ENCODE measurements around the gene ENAH. TPM values are rescaled to one million over a fixed set of nuclear protein-coding genes. Genes with fewer than 3 reads are reported as not detected.

ENAH gene
- polyA plus RNA-seq, 1 of the 3 experiments (the other 2 are of a cell fraction) = 48.9 TPM

- Histone ChIP-seq H3K4me3 (ENCODE audit: low read depth in 2 of 2, low read length in 1 of 2) (no peak overlapping the region), H3K4me1 (ENCODE audit: control insufficient read depth in 1 of 2, insufficient read depth in 2 of 2, low read depth in 1 of 2, low read length in 1 of 2) (peaks cover 15 to 30% of the 10 kb centered on the region in 2 experiments; a peak in 2 of 4 replicates), H3K36me3 (replicated peaks in 1 of 2; ENCODE audit: control insufficient read depth in 1 of 2, insufficient read depth in 2 of 2, low read length in 1 of 2) (peaks cover 70 to 72% of the 10 kb centered on the region in 2 experiments), H3K27ac (ENCODE audit: low read depth in 2 of 2, low read length in 1 of 2) (no peak overlapping the region), H3K27me3 (ENCODE audit: insufficient read depth) (no peaks in the 10 kb centered on the region), H2AFZ (ENCODE audit: low read depth) (no peak overlapping the region), H3K9ac (no peak overlapping the region), H3K79me2 (ENCODE audit: insufficient read depth) (peaks cover 97% of the 10 kb centered on the region), H3F3A (replicated peaks; ENCODE audit: insufficient read depth) (peaks cover 16% of the 10 kb centered on the region), H3K9me3 (no peaks in the 10 kb centered on the region), H3K9me2 (no peaks in the 10 kb centered on the region), H4K20me1 (ENCODE audit: insufficient read depth) (peaks cover 37% of the 10 kb centered on the region), H3K4me2 (no peak overlapping the region)
- WGBS (ENCODE audit: low lambda C conversion rate) = 84% methylated on average over 4 of the region's 4 CpGs
- POLR2A ChIA-PET = no interaction called here
- TF ChIP-seq RXRA (IDR thresholded peaks at IDR 0.05; ENCODE audit: borderline replicate concordance, low read depth) (no peak), PBX3 (IDR thresholded peaks at IDR 0.05) (no peak), RAD21 (IDR thresholded peaks at IDR 0.05; ENCODE audit: low read length) (no peak), ZBTB33 (IDR thresholded peaks at IDR 0.05; ENCODE audit: borderline replicate concordance, low read depth) (no peak), TEAD4 (IDR thresholded peaks at IDR 0.05; ENCODE audit: borderline replicate concordance, insufficient read depth) (no peak), CTCF (IDR thresholded peaks at IDR 0.05) (no peak), EZH2phosphoT487 (IDR thresholded peaks at IDR 0.05; ENCODE audit: borderline replicate concordance, low read depth) (no peak), MEF2A (IDR thresholded peaks at IDR 0.05; ENCODE audit: borderline replicate concordance, low read depth) (no peak), ELF1 (IDR thresholded peaks at IDR 0.05) (no peak)
- no peak for DNase-seq
- CTCF ChIA-PET = interaction anchor here (0.7 to 1.3 kb wide), 4 partner anchors 12 to 242 kb away, joined by 3 to 5 read pairs (median 3); no protein-coding TSS in a partner anchor
These were observed 123.2 kb downstream of the ENAH start for GRCh38 chr1:225529726-225530125.

GRCh38 chr1:225527575-225527974 is 125.3 kb downstream of the ENAH start:
- no peaks in the 10 kb centered on the region for H3K27me3 ChIP-seq (ENCODE audit: insufficient read depth)
- WGBS (ENCODE audit: low lambda C conversion rate) = 97% methylated on average over 5 of the region's 5 CpGs
- TF ChIP-seq RCOR1 (IDR thresholded peaks at IDR 0.05; ENCODE audit: low read length) (no peak), RAD21 (IDR thresholded peaks at IDR 0.05; ENCODE audit: low read length) (no peak), FOSL2 (IDR thresholded peaks at IDR 0.05; ENCODE audit: borderline replicate concordance, low read depth) (no peak), CTCF (IDR thresholded peaks at IDR 0.05) (no peak), ZBTB33 (IDR thresholded peaks at IDR 0.05; ENCODE audit: borderline replicate concordance, low read depth) (no peak), USF1 (IDR thresholded peaks at IDR 0.05; ENCODE audit: borderline replicate concordance, low read depth) (no peak), USF2 (IDR thresholded peaks at IDR 0.05; ENCODE audit: borderline replicate concordance, low read depth, low read length) (no peak)
- POLR2A ChIA-PET = no interaction called here
- H3K27ac ChIP-seq (ENCODE audit: low read depth in 2 of 2, low read length in 1 of 2) = no peak overlapping the region
- H3K4me2 ChIP-seq = no peak overlapping the region
- no peak overlapping the region for H3K4me3 ChIP-seq (ENCODE audit: low read depth in 2 of 2, low read length in 1 of 2)
- H3K36me3 ChIP-seq (replicated peaks in 1 of 2; ENCODE audit: control insufficient read depth in 1 of 2, insufficient read depth in 2 of 2, low read length in 1 of 2) = peaks cover 70 to 81% of the 10 kb centered on the region in 2 experiments
- no peak for DNase-seq
- H2AFZ ChIP-seq (ENCODE audit: low read depth) = no peak overlapping the region
- peaks cover 16% of the 10 kb centered on the region for H3F3A ChIP-seq (replicated peaks; ENCODE audit: insufficient read depth)
- H4K20me1 ChIP-seq (ENCODE audit: insufficient read depth) = peaks cover 15% of the 10 kb centered on the region; the same call in 1 of the 2 replicates
- H3K9ac ChIP-seq = no peak overlapping the region
- H3K9me2 ChIP-seq = no peaks in the 10 kb centered on the region
- peaks cover 94% of the 10 kb centered on the region for H3K79me2 ChIP-seq (ENCODE audit: insufficient read depth)
- H3K4me1 ChIP-seq (ENCODE audit: control insufficient read depth in 1 of 2, insufficient read depth in 2 of 2, low read depth in 1 of 2, low read length in 1 of 2) = peaks cover 2 to 11% of the 10 kb centered on the region in 2 experiments; a peak in 2 of 4 replicates
- H3K9me3 ChIP-seq = no peaks in the 10 kb centered on the region
- CTCF ChIA-PET = interaction anchor here (1.5 kb wide), 1 partner anchor 53 kb away, joined by 4 read pairs; no protein-coding TSS in a partner anchor
